GM18870 (cell line): ENCODE results near the gene PUSL1.

Experiments
- ATAC-seq: cut with Tn5 transposase; IDR thresholded peaks from one replicate; pipeline ENCODE4 v1.9.1; 2021; ENCODE audit warnings: moderate library complexity; ENCODE audit not compliant: unreplicated experiment

The PUSL1 gene

GRCh38 chr1:1336931-1337792 lies 28.8 kb downstream of the PUSL1 start:
- no peak for ATAC-seq

- ATAC-seq = no peak
Measured at GRCh38 chr1:1337793-1338147, 29.4 kb downstream of the PUSL1 start.

DNA sequence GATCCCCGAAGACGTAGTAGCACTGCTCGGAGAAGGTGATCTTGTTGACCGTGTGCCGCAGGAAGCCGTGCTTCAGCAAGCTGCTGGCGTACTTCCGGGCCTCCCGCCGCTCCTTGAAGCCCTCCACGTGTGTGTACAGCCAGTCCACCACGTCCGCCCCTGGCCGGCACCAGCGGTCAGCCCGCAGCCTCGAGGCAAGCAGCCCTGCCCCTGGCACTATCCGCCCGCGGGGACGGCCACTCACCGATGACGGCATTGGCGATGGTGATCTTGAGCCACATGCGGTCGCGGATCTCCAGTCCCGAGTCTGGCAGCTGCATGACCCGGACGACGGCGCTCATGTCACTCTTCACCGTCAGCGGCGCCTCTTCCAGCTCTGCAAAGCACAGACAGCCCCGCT lies 29.9 kb downstream of the PUSL1 start:
- ATAC-seq = no peak

GRCh38 chr1:1340185-1340584 lies 31.8 kb downstream of the PUSL1 start:
- ATAC-seq = no peak

DNA sequence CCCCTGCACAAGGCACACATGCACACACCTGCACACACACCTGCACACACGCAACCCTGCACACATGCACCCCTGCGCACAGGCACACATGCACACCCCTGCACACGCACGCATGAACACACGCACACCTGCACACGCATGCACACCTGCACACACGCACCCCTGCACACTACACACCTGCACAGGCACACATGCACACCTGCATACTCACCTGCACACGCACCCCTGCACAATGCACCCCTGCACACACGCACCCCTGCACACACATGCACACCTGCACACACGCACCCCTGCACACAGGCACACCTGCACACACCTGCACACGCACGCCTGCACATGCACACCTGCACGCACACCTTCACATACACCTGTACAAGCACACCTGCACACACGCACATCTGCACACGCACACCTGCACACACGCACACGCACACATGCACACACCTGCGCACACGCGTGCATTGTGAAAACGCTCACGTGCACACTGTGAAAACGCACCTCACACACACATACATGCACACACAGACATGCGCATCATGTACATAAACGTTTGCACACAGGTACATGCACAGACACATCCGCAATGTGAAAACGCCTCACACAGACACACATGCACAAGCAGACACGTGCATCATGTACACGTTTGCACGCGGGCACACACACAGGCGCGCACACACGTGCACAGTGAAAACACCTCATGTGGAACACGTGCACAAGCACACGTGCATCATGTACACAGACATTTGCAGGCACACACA lies 32.6 kb downstream of the PUSL1 start:
- ATAC-seq = no peak

- ATAC-seq = no peak
Measured at GRCh38 chr1:1341549-1342021, 33.2 kb downstream of the PUSL1 start.

DNA sequence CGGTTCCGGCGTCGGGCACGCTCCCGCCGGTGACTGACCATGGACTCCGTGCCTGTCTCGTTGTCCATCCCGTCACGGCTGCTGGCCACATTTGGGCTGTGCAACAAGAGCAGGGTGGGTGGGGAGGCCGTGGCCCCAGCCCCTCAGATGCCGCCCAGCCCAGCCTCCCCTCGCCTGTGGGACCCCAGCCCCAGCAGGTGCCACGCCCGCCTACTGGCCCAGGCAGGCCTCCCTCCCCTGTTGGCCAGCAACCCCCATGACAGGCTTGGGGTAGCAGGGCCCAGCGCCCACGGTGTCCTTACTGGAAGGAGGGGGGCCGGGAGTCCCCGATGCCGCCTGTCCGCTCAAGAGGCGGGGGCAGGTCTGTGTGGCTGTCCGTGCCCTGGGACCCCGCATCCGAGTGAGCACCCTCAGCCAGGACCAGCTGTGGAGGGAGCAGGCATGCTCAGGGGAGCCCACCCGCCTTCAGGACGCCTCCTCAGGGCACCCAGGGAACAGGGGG lies 33.7 kb downstream of the PUSL1 start:
- no peak for ATAC-seq

GRCh38 chr1:1342584-1343115 lies 34.3 kb downstream of the PUSL1 start:
- ATAC-seq = no peak

DNA sequence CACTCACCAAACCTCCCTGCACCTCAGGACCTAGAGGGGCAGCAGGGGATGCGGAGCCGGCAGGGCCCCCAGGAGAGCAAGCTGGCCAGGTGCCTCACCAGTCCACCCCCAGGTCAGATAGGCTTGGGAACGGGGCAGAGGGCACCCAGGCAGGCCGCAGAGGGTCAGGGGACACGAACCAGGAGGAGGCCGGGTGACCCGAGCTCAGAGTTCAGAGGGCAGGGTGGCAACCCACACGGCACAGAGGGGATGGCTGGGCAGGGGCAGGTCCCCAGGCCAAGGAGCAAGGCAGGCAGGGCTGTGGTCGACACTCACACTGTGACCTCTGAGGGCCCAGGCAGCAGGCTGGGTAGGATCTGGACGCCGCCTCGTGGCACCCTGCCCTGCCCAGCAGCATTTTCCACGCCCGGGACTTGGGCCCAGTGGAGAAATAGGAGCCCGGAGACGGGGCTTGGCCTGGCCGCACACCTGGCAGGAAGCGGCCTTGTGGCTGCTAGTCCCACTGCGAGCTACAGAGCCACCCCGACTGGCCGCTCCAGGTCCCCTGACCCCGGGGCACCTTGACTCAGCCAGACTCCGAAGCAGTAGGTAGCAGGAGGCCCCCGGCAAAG lies 35.5 kb downstream of the PUSL1 start:
- ATAC-seq = no peak

DNA sequence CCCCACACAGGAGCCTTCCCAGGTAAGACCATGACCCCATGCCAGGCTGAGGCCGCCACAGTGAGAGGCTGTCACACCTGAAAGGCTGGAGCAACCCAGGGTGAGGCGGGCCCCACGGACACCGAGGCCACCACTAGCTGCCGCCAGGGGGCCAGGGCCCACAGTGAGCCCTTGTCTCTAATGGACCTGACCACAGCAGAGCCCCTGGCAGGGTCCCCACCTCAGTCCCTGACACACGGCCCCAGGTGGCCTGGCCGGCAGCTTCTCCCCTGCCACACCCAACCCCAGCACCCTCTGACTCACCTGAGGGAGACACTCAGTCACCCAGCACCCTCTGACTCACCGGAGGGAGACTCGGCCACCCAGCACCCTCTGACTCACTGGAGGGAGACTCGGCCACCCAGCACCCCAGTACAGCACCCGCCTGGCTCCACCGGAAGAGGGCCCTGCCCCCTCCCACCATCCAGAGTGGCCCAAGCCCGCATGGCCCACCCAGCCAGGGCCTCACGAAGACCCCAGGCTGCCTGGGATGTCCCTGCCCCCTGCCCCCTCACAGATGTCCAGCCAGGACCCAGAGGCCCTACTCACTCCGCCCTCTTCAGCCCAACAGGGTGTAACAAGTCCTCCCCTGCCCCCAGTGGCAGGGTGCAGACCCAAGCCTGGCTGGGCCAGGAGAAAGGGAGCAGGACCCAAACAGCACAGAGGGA lies 36.4 kb downstream of the PUSL1 start:
- ATAC-seq = no peak

GRCh38 chr1:1345384-1345783 lies 37.0 kb downstream of the PUSL1 start:
- ATAC-seq = no peak

DNA sequence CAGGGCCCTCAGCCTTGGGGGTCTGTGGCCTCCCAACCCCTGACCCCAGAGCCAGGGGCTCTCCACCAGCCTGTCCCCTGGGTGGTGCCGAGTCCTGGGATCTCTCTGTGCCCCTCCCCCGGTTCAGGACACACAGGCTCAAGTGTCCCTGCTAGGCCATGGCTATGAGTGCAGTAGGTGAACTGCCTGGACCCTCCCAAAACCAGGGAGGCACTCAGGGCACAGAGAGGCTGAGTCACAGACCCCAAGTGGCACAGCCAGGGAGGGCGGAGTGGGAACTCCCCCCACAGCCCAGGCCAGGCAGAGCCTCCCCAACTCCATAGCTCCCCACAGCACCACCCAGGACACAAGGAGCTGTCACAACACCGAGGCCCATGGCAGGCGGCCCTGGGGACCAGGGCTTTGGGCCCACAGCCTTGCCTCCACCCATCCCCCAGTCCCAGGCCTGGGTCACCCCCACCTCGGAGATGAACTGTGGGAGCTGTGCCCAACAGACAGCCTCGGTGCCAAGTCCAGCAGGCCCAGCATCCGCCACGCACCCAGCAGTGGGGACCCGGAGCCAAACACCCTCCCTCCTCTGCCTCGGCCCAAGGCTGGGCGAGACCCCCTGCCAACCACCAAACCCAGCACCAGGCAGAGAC lies 37.6 kb downstream of the PUSL1 start:
- no peak for ATAC-seq

GRCh38 chr1:1346501-1346890 lies 38.1 kb downstream of the PUSL1 start:
- no peak for ATAC-seq

GRCh38 chr1:1347026-1347595 lies 38.7 kb downstream of the PUSL1 start:
- ATAC-seq = no peak

DNA sequence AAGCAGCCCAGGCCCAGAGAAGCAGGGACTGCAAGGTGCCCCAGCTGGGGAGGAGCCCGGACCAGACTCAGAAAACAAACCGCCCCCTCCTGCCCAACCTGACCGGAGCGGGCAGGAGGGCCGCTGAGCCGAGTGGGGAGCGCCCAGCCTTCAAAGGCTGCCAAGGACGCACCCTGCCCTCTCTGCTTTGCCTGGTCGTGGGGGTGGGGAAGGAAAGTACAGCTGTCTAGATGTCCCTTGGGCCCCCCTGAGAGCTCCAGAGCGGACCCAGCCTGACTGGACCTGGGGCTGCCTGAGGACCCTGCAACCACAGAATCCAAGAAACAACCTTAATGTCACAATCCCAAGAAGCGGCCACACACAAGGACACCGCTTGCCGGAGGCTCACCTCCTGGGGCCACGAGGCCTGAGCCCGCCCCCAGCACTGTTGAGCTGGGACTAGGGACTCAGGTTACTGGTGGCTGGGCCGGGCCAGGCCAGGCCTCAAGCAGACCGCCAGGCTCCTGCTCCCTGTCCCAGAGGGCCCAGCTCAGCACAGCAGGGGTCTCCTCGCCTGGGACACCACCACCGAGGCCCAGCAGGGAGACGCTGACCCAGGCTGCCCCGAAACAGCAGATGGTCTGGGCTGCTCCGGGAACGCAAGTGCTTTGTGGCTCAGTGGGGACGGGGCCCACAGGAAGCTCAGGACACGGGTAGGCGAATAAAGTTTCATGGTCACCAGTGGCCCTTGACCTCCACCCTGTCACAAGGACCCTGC lies 39.4 kb downstream of the PUSL1 start:
- ATAC-seq = no peak

DNA sequence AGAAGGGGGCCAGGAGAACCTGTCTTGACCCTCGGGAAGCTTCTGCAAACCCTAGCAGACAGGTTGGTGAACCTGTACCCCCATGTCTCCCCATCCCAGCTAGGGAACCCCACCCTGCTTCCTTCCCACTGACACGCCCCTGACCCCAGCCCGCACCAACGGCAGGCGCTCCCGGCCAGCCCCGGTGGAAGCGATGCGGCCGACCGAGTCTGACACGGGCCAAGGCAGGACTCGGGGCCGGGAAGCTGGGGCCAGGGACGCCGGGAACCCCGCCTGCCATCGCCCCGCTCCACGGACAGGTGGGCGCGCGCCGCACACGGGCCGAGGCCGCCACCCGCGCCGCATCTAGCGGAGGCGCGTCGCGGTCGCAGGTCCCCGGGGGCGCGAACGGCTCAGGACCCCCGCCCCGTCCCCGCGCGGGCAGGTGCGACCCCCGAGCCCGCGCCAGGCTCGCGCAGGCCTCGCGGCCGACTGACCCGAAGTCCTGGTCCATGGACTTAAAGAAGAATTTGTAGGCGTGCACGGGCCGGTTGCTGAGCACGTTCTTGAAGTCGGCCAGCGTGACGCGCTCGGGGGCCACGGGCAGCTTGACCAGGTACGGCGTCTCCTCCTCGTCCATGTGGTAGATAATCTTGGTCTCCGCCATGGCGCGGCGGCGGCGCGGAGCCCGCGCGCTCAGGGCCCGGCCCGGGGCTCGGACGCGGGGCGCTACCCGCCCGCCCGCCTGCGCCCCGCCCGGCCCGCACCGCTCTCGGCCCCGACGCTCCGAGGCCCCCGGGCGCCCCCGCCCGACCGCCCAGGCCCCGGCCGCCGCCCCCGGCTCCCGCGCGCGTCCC lies 40.2 kb downstream of the PUSL1 start:
- no peak for ATAC-seq

GRCh38 chr1:1349256-1350012 lies 41.0 kb downstream of the PUSL1 start, which contains the start of gene DVL1:
Gene DVL1 (minus strand): TSS chr1:1349418. CDS start chr1:1349065, 353 bp downstream.
- ATAC-seq = no peak
